GM15510 (cell line): Measurements from ENCODE around the gene SNX1.

Experiments
- POLR2A ChIP-seq: IDR thresholded peaks from 3 replicates; pipeline ENCODE4 v1.6.1; 2011; ENCODE audit warnings: borderline replicate concordance; ENCODE audit not compliant: insufficient read length; ENCODE audit errors: extremely low read depth

The SNX1 gene

GRCh38 chr15:64158363-64159134 lies 62.8 kb downstream of the SNX1 start:
- TF ChIP-seq POLR2A, result no peak

GRCh38 chr15:64161688-64162477 lies 66.1 kb downstream of the SNX1 start:
- TF ChIP-seq POLR2A, result no peak

- TF ChIP-seq POLR2A, result no peak
Observed at GRCh38 chr15:64162478-64162868, 66.7 kb downstream of the SNX1 start.

DNA sequence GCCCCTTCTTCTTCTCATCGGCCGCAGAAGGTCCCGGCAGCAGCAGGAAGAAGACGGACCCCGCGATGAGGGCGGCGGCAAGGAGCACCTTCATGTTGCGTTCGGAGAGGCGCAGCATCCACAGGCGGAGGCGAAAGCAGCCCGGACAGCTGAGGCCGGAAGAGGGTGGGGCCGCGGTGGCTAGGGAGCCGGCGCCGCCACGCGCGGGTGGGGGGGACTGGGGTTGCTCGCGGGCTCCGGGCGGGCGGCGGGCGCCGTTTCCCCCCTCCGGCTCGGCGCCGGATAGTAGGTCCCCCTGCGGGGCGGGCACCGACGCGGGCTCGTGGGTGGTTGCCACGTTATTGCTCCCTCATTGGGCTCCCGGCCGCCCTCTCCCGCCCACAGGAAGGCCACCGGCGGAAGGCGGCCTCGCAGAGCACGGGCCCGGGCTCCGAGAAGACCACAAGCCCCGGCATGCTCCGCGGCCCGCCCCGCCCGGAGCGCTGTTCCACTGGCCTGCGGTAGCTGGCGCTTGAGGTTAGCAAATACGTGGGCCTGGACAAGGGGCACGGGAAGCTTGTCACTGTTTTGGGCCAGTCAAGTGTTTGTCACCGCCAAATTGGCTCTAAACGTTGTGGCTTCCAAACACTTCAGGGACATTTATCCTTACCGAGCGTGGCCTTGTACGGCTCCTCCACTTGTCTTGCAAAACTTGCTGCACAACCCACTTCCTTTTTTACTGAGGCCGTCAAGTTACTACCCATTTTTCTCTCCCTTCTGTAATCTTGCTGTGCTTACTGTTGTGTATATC lies 67.3 kb downstream of the SNX1 start, which contains the start of gene PPIB:
PPIB (minus strand) TSS at position 154 of the 790 bp plus-strand sequence; CDS start at position 118, 36 bp downstream.
- peak; percentile 94 for TF ChIP-seq POLR2A

DNA sequence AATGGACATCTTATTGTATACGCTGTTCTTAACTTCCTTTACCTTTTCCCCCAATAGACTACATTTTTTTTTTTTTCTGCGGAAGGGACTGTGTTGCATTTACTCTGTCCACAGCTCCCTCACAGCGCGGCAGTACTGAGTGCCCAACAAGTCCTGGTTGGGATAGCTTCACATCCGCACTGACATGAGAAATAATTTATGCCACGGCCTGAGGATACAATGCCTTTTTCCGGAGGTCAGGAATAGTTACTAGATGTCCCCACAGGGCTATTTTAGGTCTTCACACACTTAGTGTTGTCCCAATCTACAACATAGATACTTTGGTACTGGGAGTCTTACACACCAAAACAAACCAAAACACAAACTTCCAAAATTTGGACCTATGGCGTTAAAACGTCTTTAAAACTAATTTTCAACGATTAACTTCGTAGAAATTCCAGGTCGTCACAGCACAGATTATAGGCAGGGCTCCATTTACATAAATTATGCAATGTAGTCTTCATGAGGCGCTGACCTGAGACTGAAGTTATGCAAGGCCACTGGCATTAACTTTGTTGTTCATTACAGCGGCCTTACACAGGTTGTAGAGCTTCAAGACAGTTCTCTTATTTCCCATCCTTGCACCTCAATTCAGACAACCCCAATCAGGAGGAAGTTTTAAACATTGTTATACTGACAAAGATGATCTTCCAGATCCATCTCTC lies 68.0 kb downstream of the SNX1 start:
- no peak for TF ChIP-seq POLR2A

GRCh38 chr15:64164436-64164835 lies 68.7 kb downstream of the SNX1 start:
- no peak for TF ChIP-seq POLR2A

- TF ChIP-seq POLR2A, result no peak
Observed at GRCh38 chr15:64166102-64166890, 70.5 kb downstream of the SNX1 start.

DNA sequence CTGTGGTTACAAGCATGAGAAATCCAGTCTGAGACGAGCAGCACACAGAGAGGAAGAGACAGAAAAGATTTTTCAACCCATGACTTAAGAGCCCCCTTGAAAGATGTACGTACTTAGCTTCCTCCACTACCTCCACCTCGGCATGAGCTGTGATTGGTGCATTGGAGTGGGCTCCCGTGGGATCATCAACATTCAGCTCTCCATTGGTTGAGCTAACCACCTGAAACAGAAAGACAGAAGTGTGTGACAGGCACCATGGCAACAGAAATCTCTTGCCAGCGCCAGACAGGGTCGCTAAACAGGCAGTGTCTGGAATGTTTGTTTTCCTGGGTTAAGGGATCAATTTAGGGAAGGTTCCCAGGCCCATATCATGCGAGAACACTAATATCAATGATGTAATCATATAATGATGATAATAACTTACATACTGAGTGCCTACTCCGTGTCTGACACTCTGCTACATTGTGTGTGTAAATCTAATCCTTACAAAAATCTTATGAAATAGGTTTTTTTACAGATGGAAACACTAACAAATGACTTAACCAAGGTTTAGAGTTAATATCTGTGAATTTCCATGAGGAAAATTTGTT lies 84.5 kb downstream of the SNX1 start:
- TF ChIP-seq POLR2A, result no peak

GRCh38 chr15:64182859-64183370 lies 87.1 kb downstream of the SNX1 start:
- TF ChIP-seq POLR2A, result no peak

GRCh38 chr15:64185146-64185911 lies 89.5 kb downstream of the SNX1 start:
- TF ChIP-seq POLR2A, result no peak

DNA sequence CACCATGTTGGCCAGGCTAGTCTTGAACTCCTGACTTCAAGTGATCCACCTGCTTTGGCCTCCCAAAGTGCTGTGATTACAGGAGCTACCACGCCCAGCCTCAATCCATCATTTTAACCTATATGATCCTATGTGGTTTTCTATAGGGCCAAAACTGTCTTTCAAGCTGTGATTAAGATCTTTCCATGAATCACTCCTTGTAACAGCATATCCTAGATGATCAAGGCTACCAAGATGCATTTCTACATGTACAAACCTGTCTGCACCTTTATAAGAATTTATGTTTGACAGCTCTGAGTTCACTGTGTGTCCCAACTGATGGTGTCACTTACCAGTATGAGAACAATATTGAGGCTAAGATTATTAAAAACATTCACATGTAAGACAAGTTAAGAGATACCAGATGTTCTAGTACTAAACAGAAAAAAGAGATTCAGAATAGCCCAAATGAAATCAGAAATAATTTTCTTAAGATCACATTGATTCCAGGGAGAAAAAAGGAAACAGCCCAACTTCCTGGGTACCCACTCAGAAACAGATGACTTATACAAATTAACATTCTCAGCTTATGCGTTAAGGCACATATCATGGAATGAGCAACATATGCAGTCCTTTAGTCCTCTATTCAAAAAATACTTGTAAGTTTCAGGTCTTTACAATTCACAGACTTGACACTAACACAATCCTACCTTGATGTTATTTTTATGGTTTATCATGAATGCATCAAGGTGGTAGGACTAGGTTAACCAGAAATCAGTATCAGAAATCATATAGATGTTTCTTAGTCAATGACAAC lies 91.8 kb downstream of the SNX1 start:
- no peak for TF ChIP-seq POLR2A
